ENCODE data around the gene VPS16. TPM values are rescaled to one million over a fixed set of nuclear protein-coding genes. Genes with fewer than 3 reads are reported as not detected.

VPS16 gene
- total RNA-seq, 1 experiment from 2014 or later = 26.2 TPM

DNA sequence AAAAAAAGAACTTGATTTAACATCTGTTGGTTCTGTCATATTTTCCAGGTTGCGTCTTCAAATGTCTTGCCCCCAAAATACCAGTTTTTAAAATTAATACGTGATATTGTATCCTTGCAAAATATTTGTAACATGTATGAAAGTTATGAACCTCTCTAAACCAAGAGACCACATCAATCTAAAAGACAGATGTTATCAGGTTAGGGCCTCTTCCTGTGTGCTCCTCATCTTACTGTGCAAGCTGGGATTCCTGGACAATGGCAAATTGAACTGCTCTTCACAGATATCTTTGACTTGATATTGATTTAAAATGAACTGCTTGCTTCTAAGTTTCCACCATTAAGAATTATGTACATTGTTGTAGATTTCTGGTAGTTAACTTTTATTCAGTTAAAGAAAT is 14.8 kb upstream of the VPS16 start:
- DNase-seq (ENCODE audit: low spot score) (no peak), ATAC-seq (no peak)
- no peaks in the 10 kb centered on the region for H3K36me3 Mint-ChIP-seq
- peaks cover 59% of the 10 kb centered on the region for H3K27me3 Mint-ChIP-seq (ENCODE audit: low read depth)
- CTCF ChIA-PET = no interaction called here
- H3K4me1 Mint-ChIP-seq = peaks cover 4% of the 10 kb centered on the region
- POLR2A ChIA-PET = no interaction called here
- H3K9me3 Mint-ChIP-seq = no peaks in the 10 kb centered on the region
- no peak overlapping the region for H3K4me3 Mint-ChIP-seq
- no peak overlapping the region for H3K27ac Mint-ChIP-seq
- TF ChIP-seq ZNF138 (CRISPR knock-in tag; conservative IDR thresholded peaks at IDR 0.05) (no peak), FOXK1 (CRISPR knock-in tag; IDR thresholded peaks at IDR 0.05) (no peak), MXD4 (CRISPR knock-in tag; IDR thresholded peaks at IDR 0.05; ENCODE audit: borderline replicate concordance) (no peak), ZNF317 (CRISPR knock-in tag; IDR thresholded peaks at IDR 0.05; ENCODE audit: borderline replicate concordance, low read depth) (no peak), CBFB (CRISPR knock-in tag; IDR thresholded peaks at IDR 0.05; ENCODE audit: low read depth) (no peak), FOXJ3 (CRISPR knock-in tag; IDR thresholded peaks at IDR 0.05; ENCODE audit: borderline replicate concordance) (no peak), EMX1 (CRISPR knock-in tag; IDR thresholded peaks at IDR 0.05) (no peak)
- TF ChIP-seq, protein P1, sequence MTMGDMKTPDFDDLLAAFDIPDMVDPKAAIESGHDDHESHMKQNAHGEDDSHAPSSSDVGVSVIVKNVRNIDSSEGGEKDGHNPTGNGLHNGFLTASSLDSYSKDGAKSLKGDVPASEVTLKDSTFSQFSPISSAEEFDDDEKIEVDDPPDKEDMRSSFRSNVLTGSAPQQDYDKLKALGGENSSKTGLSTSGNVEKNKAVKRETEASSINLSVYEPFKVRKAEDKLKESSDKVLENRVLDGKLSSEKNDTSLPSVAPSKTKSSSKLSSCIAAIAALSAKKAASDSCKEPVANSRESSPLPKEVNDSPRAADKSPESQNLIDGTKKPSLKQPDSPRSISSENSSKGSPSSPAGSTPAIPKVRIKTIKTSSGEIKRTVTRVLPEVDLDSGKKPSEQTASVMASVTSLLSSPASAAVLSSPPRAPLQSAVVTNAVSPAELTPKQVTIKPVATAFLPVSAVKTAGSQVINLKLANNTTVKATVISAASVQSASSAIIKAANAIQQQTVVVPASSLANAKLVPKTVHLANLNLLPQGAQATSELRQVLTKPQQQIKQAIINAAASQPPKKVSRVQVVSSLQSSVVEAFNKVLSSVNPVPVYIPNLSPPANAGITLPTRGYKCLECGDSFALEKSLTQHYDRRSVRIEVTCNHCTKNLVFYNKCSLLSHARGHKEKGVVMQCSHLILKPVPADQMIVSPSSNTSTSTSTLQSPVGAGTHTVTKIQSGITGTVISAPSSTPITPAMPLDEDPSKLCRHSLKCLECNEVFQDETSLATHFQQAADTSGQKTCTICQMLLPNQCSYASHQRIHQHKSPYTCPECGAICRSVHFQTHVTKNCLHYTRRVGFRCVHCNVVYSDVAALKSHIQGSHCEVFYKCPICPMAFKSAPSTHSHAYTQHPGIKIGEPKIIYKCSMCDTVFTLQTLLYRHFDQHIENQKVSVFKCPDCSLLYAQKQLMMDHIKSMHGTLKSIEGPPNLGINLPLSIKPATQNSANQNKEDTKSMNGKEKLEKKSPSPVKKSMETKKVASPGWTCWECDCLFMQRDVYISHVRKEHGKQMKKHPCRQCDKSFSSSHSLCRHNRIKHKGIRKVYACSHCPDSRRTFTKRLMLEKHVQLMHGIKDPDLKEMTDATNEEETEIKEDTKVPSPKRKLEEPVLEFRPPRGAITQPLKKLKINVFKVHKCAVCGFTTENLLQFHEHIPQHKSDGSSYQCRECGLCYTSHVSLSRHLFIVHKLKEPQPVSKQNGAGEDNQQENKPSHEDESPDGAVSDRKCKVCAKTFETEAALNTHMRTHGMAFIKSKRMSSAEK (CRISPR knock-in tag; IDR thresholded peaks at IDR 0.05; ENCODE audit: borderline replicate concordance) = no peak
- TF ChIP-seq, protein P2, sequence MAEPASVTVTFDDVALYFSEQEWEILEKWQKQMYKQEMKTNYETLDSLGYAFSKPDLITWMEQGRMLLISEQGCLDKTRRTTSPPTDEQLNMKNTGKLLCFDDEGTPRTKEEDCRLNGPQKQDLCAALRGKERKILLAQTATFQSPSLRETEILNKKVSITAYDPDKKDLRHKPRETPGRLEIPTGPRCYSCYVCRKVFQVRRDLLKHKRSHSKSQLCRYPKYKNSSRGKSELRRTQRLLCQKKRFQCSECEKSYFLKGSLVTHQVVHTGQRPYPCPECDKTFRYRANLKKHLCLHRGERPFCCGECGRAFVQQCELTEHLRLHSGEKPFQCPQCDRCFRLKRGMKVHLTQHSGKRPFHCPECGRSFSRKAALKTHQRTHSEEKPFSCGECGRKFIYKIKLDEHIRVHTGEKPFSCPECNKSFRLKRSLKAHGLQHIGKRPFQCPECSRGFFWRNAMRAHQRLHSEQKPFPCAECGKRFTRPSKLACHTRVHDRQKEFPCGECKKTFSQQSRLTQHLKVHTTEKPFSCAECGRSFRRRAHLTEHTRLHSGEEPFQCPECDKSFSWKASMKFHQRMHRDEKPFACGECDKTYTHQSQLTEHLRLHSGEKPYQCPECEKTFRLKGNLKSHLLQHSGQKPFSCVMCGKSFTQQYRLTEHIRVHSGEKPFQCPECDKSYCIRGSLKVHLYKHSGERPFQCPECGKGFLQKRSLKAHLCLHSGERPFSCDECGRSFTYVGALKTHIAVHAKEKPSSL (CRISPR knock-in tag; conservative IDR thresholded peaks at IDR 0.05) = no peak
- TF ChIP-seq, protein P3, sequence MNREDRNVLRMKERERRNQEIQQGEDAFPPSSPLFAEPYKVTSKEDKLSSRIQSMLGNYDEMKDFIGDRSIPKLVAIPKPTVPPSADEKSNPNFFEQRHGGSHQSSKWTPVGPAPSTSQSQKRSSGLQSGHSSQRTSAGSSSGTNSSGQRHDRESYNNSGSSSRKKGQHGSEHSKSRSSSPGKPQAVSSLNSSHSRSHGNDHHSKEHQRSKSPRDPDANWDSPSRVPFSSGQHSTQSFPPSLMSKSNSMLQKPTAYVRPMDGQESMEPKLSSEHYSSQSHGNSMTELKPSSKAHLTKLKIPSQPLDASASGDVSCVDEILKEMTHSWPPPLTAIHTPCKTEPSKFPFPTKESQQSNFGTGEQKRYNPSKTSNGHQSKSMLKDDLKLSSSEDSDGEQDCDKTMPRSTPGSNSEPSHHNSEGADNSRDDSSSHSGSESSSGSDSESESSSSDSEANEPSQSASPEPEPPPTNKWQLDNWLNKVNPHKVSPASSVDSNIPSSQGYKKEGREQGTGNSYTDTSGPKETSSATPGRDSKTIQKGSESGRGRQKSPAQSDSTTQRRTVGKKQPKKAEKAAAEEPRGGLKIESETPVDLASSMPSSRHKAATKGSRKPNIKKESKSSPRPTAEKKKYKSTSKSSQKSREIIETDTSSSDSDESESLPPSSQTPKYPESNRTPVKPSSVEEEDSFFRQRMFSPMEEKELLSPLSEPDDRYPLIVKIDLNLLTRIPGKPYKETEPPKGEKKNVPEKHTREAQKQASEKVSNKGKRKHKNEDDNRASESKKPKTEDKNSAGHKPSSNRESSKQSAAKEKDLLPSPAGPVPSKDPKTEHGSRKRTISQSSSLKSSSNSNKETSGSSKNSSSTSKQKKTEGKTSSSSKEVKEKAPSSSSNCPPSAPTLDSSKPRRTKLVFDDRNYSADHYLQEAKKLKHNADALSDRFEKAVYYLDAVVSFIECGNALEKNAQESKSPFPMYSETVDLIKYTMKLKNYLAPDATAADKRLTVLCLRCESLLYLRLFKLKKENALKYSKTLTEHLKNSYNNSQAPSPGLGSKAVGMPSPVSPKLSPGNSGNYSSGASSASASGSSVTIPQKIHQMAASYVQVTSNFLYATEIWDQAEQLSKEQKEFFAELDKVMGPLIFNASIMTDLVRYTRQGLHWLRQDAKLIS (CRISPR knock-in tag; IDR thresholded peaks at IDR 0.05; ENCODE audit: borderline replicate concordance) = no peak
- TF ChIP-seq, protein P4, sequence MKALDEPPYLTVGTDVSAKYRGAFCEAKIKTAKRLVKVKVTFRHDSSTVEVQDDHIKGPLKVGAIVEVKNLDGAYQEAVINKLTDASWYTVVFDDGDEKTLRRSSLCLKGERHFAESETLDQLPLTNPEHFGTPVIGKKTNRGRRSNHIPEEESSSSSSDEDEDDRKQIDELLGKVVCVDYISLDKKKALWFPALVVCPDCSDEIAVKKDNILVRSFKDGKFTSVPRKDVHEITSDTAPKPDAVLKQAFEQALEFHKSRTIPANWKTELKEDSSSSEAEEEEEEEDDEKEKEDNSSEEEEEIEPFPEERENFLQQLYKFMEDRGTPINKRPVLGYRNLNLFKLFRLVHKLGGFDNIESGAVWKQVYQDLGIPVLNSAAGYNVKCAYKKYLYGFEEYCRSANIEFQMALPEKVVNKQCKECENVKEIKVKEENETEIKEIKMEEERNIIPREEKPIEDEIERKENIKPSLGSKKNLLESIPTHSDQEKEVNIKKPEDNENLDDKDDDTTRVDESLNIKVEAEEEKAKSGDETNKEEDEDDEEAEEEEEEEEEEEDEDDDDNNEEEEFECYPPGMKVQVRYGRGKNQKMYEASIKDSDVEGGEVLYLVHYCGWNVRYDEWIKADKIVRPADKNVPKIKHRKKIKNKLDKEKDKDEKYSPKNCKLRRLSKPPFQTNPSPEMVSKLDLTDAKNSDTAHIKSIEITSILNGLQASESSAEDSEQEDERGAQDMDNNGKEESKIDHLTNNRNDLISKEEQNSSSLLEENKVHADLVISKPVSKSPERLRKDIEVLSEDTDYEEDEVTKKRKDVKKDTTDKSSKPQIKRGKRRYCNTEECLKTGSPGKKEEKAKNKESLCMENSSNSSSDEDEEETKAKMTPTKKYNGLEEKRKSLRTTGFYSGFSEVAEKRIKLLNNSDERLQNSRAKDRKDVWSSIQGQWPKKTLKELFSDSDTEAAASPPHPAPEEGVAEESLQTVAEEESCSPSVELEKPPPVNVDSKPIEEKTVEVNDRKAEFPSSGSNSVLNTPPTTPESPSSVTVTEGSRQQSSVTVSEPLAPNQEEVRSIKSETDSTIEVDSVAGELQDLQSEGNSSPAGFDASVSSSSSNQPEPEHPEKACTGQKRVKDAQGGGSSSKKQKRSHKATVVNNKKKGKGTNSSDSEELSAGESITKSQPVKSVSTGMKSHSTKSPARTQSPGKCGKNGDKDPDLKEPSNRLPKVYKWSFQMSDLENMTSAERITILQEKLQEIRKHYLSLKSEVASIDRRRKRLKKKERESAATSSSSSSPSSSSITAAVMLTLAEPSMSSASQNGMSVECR (CRISPR knock-in tag; IDR thresholded peaks at IDR 0.05; ENCODE audit: borderline replicate concordance) = no peak
- TF ChIP-seq, protein P5, sequence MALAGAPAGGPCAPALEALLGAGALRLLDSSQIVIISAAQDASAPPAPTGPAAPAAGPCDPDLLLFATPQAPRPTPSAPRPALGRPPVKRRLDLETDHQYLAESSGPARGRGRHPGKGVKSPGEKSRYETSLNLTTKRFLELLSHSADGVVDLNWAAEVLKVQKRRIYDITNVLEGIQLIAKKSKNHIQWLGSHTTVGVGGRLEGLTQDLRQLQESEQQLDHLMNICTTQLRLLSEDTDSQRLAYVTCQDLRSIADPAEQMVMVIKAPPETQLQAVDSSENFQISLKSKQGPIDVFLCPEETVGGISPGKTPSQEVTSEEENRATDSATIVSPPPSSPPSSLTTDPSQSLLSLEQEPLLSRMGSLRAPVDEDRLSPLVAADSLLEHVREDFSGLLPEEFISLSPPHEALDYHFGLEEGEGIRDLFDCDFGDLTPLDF (CRISPR knock-in tag; IDR thresholded peaks at IDR 0.05) = no peak
- TF ChIP-seq, protein P6, sequence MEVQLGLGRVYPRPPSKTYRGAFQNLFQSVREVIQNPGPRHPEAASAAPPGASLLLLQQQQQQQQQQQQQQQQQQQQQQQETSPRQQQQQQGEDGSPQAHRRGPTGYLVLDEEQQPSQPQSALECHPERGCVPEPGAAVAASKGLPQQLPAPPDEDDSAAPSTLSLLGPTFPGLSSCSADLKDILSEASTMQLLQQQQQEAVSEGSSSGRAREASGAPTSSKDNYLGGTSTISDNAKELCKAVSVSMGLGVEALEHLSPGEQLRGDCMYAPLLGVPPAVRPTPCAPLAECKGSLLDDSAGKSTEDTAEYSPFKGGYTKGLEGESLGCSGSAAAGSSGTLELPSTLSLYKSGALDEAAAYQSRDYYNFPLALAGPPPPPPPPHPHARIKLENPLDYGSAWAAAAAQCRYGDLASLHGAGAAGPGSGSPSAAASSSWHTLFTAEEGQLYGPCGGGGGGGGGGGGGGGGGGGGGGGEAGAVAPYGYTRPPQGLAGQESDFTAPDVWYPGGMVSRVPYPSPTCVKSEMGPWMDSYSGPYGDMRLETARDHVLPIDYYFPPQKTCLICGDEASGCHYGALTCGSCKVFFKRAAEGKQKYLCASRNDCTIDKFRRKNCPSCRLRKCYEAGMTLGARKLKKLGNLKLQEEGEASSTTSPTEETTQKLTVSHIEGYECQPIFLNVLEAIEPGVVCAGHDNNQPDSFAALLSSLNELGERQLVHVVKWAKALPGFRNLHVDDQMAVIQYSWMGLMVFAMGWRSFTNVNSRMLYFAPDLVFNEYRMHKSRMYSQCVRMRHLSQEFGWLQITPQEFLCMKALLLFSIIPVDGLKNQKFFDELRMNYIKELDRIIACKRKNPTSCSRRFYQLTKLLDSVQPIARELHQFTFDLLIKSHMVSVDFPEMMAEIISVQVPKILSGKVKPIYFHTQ (CRISPR knock-in tag; IDR thresholded peaks at IDR 0.05) = no peak
- TF ChIP-seq, protein P7, sequence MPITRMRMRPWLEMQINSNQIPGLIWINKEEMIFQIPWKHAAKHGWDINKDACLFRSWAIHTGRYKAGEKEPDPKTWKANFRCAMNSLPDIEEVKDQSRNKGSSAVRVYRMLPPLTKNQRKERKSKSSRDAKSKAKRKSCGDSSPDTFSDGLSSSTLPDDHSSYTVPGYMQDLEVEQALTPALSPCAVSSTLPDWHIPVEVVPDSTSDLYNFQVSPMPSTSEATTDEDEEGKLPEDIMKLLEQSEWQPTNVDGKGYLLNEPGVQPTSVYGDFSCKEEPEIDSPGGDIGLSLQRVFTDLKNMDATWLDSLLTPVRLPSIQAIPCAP (CRISPR knock-in tag; IDR thresholded peaks at IDR 0.05) = no peak
- TF ChIP-seq, protein P8, sequence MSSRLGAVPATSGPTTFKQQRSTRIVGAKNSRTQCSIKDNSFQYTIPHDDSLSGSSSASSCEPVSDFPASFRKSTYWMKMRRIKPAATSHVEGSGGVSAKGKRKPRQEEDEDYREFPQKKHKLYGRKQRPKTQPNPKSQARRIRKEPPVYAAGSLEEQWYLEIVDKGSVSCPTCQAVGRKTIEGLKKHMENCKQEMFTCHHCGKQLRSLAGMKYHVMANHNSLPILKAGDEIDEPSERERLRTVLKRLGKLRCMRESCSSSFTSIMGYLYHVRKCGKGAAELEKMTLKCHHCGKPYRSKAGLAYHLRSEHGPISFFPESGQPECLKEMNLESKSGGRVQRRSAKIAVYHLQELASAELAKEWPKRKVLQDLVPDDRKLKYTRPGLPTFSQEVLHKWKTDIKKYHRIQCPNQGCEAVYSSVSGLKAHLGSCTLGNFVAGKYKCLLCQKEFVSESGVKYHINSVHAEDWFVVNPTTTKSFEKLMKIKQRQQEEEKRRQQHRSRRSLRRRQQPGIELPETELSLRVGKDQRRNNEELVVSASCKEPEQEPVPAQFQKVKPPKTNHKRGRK (CRISPR knock-in tag; IDR thresholded peaks at IDR 0.05; ENCODE audit: borderline replicate concordance) = no peak
